Measurements from ENCODE around the gene ATG13.
"Not testable (repeated sequence)": the region's sequence is repeated elsewhere in the genome, so short reads cannot be mapped to it uniquely, and the experiment has no call there.

DNA sequence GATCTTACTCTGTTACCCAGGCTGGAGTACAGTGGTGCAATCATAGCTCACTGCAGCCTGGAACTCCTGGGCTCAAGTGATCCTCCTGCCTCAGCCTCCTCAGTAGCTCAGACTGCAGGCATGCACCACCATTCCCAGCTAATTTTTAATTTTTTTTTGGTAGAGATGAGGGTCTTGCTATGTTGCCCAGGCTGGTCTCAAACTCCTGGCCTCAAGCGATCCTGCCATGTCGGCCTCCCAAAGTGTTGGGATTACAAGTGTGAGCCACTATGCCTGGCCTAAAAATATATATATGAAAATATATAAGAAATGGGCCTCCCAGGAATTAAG, 100.4 kb downstream of the ATG13 start:
- TF ChIP-seq, protein P1, sequence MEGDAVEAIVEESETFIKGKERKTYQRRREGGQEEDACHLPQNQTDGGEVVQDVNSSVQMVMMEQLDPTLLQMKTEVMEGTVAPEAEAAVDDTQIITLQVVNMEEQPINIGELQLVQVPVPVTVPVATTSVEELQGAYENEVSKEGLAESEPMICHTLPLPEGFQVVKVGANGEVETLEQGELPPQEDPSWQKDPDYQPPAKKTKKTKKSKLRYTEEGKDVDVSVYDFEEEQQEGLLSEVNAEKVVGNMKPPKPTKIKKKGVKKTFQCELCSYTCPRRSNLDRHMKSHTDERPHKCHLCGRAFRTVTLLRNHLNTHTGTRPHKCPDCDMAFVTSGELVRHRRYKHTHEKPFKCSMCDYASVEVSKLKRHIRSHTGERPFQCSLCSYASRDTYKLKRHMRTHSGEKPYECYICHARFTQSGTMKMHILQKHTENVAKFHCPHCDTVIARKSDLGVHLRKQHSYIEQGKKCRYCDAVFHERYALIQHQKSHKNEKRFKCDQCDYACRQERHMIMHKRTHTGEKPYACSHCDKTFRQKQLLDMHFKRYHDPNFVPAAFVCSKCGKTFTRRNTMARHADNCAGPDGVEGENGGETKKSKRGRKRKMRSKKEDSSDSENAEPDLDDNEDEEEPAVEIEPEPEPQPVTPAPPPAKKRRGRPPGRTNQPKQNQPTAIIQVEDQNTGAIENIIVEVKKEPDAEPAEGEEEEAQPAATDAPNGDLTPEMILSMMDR (IDR thresholded peaks at IDR 0.05): not testable (repeated sequence)
- TF ChIP-seq POLR2A (IDR thresholded peaks at IDR 0.05): not testable (repeated sequence)
